ENCODE data around the gene KNOP1.

KNOP1 gene

GRCh38 chr16:19753815-19754643, 36.0 kb upstream of the KNOP1 start:
- H3K27ac ChIP-seq (ENCODE audit: low read length): no peak overlapping the region
- no peaks in the 10 kb centered on the region for H3K9me3 ChIP-seq (ENCODE audit: insufficient read depth, low read depth, low read length)
- H3K9ac ChIP-seq (ENCODE audit: low read depth, low read length): no peak overlapping the region
- H3K4me3 ChIP-seq (ENCODE audit: low read length): no peak overlapping the region
- H3K36me3 ChIP-seq (ENCODE audit: insufficient read depth, low read depth, low read length): no peaks in the 10 kb centered on the region
- H3K27me3 ChIP-seq (ENCODE audit: insufficient read depth, low read length): no peaks in the 10 kb centered on the region
- H3K4me1 ChIP-seq (ENCODE audit: insufficient read depth, low read length): no peaks in the 10 kb centered on the region

- Histone ChIP-seq H3K36me3 (ENCODE audit: insufficient read depth, low read depth, low read length) (no peaks in the 10 kb centered on the region), H3K4me1 (ENCODE audit: insufficient read depth, low read length) (no peaks in the 10 kb centered on the region), H3K27me3 (ENCODE audit: insufficient read depth, low read length) (no peaks in the 10 kb centered on the region), H3K9ac (ENCODE audit: low read depth, low read length) (no peak overlapping the region), H3K9me3 (ENCODE audit: insufficient read depth, low read depth, low read length) (no peaks in the 10 kb centered on the region), H3K27ac (ENCODE audit: low read length) (no peak overlapping the region), H3K4me3 (ENCODE audit: low read length) (no peak overlapping the region)
Measured at GRCh38 chr16:19751478-19752385, 33.7 kb upstream of the KNOP1 start.

- no peak overlapping the region for H3K4me3 ChIP-seq (ENCODE audit: low read length)
- no peaks in the 10 kb centered on the region; the same call in 1 of the 2 replicates for H3K4me1 ChIP-seq (ENCODE audit: insufficient read depth, low read length)
- no peaks in the 10 kb centered on the region for H3K9me3 ChIP-seq (ENCODE audit: insufficient read depth, low read depth, low read length)
- no peak overlapping the region for H3K9ac ChIP-seq (ENCODE audit: low read depth, low read length)
- H3K27ac ChIP-seq (ENCODE audit: low read length): no peak overlapping the region
- no peaks in the 10 kb centered on the region for H3K27me3 ChIP-seq (ENCODE audit: insufficient read depth, low read length)
- no peaks in the 10 kb centered on the region for H3K36me3 ChIP-seq (ENCODE audit: insufficient read depth, low read depth, low read length)
Measured at GRCh38 chr16:19749571-19750080, 31.6 kb upstream of the KNOP1 start.

GRCh38 chr16:19748389-19749168, 30.6 kb upstream of the KNOP1 start:
- no peaks in the 10 kb centered on the region for H3K27me3 ChIP-seq (ENCODE audit: insufficient read depth, low read length)
- no peaks in the 10 kb centered on the region for H3K36me3 ChIP-seq (ENCODE audit: insufficient read depth, low read depth, low read length)
- no peak overlapping the region for H3K4me3 ChIP-seq (ENCODE audit: low read length)
- H3K4me1 ChIP-seq (ENCODE audit: insufficient read depth, low read length): no peaks in the 10 kb centered on the region; the same call in 1 of the 2 replicates
- no peaks in the 10 kb centered on the region for H3K9me3 ChIP-seq (ENCODE audit: insufficient read depth, low read depth, low read length)
- no peak overlapping the region for H3K27ac ChIP-seq (ENCODE audit: low read length)
- H3K9ac ChIP-seq (ENCODE audit: low read depth, low read length): no peak overlapping the region

- Histone ChIP-seq H3K9me3 (ENCODE audit: insufficient read depth, low read depth, low read length) (no peaks in the 10 kb centered on the region), H3K36me3 (ENCODE audit: insufficient read depth, low read depth, low read length) (no peaks in the 10 kb centered on the region), H3K4me1 (ENCODE audit: insufficient read depth, low read length) (no peaks in the 10 kb centered on the region; the same call in 1 of the 2 replicates), H3K9ac (ENCODE audit: low read depth, low read length) (no peak overlapping the region), H3K27ac (ENCODE audit: low read length) (no peak overlapping the region), H3K27me3 (ENCODE audit: insufficient read depth, low read length) (no peaks in the 10 kb centered on the region), H3K4me3 (ENCODE audit: low read length) (no peak overlapping the region)
Measured at GRCh38 chr16:19746561-19746960, 28.5 kb upstream of the KNOP1 start.

- Histone ChIP-seq H3K9ac (ENCODE audit: low read depth, low read length) (no peak overlapping the region), H3K36me3 (ENCODE audit: insufficient read depth, low read depth, low read length) (no peaks in the 10 kb centered on the region), H3K9me3 (ENCODE audit: insufficient read depth, low read depth, low read length) (no peaks in the 10 kb centered on the region), H3K4me3 (ENCODE audit: low read length) (no peak overlapping the region), H3K27me3 (ENCODE audit: insufficient read depth, low read length) (no peaks in the 10 kb centered on the region), H3K27ac (ENCODE audit: low read length) (no peak overlapping the region), H3K4me1 (ENCODE audit: insufficient read depth, low read length) (no peaks in the 10 kb centered on the region; the same call in 1 of the 2 replicates)
Measured at GRCh38 chr16:19745286-19746010, 27.4 kb upstream of the KNOP1 start.

GRCh38 chr16:19744670-19745069, 26.6 kb upstream of the KNOP1 start:
- H3K9me3 ChIP-seq (ENCODE audit: insufficient read depth, low read depth, low read length): no peaks in the 10 kb centered on the region
- H3K4me3 ChIP-seq (ENCODE audit: low read length): no peak overlapping the region
- no peak overlapping the region for H3K9ac ChIP-seq (ENCODE audit: low read depth, low read length)
- no peaks in the 10 kb centered on the region; the same call in 1 of the 2 replicates for H3K36me3 ChIP-seq (ENCODE audit: insufficient read depth, low read depth, low read length)
- H3K4me1 ChIP-seq (ENCODE audit: insufficient read depth, low read length): no peaks in the 10 kb centered on the region; the same call in 1 of the 2 replicates
- H3K27ac ChIP-seq (ENCODE audit: low read length): no peak overlapping the region
- no peaks in the 10 kb centered on the region for H3K27me3 ChIP-seq (ENCODE audit: insufficient read depth, low read length)

GRCh38 chr16:19743816-19744159, 25.8 kb upstream of the KNOP1 start:
- H3K36me3 ChIP-seq (ENCODE audit: insufficient read depth, low read depth, low read length): no peaks in the 10 kb centered on the region; the same call in 1 of the 2 replicates
- H3K9me3 ChIP-seq (ENCODE audit: insufficient read depth, low read depth, low read length): no peaks in the 10 kb centered on the region
- H3K9ac ChIP-seq (ENCODE audit: low read depth, low read length): no peak overlapping the region
- H3K4me1 ChIP-seq (ENCODE audit: insufficient read depth, low read length): no peaks in the 10 kb centered on the region; the same call in 1 of the 2 replicates
- H3K27ac ChIP-seq (ENCODE audit: low read length): no peak overlapping the region
- no peaks in the 10 kb centered on the region for H3K27me3 ChIP-seq (ENCODE audit: insufficient read depth, low read length)
- no peak overlapping the region for H3K4me3 ChIP-seq (ENCODE audit: low read length)

GRCh38 chr16:19741354-19741753, 23.3 kb upstream of the KNOP1 start:
- Histone ChIP-seq H3K27ac (ENCODE audit: low read length) (no peak overlapping the region), H3K4me3 (ENCODE audit: low read length) (no peak overlapping the region), H3K36me3 (ENCODE audit: insufficient read depth, low read depth, low read length) (no peaks in the 10 kb centered on the region; the same call in 1 of the 2 replicates), H3K9ac (ENCODE audit: low read depth, low read length) (no peak overlapping the region), H3K9me3 (ENCODE audit: insufficient read depth, low read depth, low read length) (no peaks in the 10 kb centered on the region), H3K27me3 (ENCODE audit: insufficient read depth, low read length) (no peaks in the 10 kb centered on the region), H3K4me1 (ENCODE audit: insufficient read depth, low read length) (no peaks in the 10 kb centered on the region; the same call in 1 of the 2 replicates)

GRCh38 chr16:19737306-19738038, 19.4 kb upstream of the KNOP1 start:
- H3K9ac ChIP-seq (ENCODE audit: low read depth, low read length): no peak overlapping the region
- H3K27ac ChIP-seq (ENCODE audit: low read length): no peak overlapping the region
- H3K4me3 ChIP-seq (ENCODE audit: low read length): no peak overlapping the region
- peaks cover 18% of the 10 kb centered on the region for H3K36me3 ChIP-seq (ENCODE audit: insufficient read depth, low read depth, low read length)
- no peaks in the 10 kb centered on the region for H3K4me1 ChIP-seq (ENCODE audit: insufficient read depth, low read length)
- H3K9me3 ChIP-seq (ENCODE audit: insufficient read depth, low read depth, low read length): no peaks in the 10 kb centered on the region
- H3K27me3 ChIP-seq (ENCODE audit: insufficient read depth, low read length): no peaks in the 10 kb centered on the region

Data from iPS-20b (cell line).